ENCODE data around the gene JUNB. TPM values are rescaled to one million over a fixed set of nuclear protein-coding genes. Genes with fewer than 3 reads are reported as not detected.

Gene JUNB
- total RNA-seq, 2 experiments from 2014 or later = 292 to 299 TPM

- H3K4me3 Mint-ChIP-seq = peak overlapping the region; percentile 2
- no peaks in the 10 kb centered on the region for H3K9me3 Mint-ChIP-seq
- ATAC-seq (no peak), DNase-seq (peak; percentile 35)
- H3K27me3 Mint-ChIP-seq = peaks cover 65% of the 10 kb centered on the region
- intact Hi-C loops (cut with micrococcal nuclease) = no loop called here
- CTCF ChIA-PET = no interaction called here
- POLR2A ChIA-PET = no interaction called here
- TF ChIP-seq, protein P1, sequence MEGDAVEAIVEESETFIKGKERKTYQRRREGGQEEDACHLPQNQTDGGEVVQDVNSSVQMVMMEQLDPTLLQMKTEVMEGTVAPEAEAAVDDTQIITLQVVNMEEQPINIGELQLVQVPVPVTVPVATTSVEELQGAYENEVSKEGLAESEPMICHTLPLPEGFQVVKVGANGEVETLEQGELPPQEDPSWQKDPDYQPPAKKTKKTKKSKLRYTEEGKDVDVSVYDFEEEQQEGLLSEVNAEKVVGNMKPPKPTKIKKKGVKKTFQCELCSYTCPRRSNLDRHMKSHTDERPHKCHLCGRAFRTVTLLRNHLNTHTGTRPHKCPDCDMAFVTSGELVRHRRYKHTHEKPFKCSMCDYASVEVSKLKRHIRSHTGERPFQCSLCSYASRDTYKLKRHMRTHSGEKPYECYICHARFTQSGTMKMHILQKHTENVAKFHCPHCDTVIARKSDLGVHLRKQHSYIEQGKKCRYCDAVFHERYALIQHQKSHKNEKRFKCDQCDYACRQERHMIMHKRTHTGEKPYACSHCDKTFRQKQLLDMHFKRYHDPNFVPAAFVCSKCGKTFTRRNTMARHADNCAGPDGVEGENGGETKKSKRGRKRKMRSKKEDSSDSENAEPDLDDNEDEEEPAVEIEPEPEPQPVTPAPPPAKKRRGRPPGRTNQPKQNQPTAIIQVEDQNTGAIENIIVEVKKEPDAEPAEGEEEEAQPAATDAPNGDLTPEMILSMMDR (IDR thresholded peaks at IDR 0.05) = no peak
- H3K36me3 Mint-ChIP-seq (ENCODE audit: low read depth) = no peaks in the 10 kb centered on the region
- H3K4me1 Mint-ChIP-seq (ENCODE audit: low read depth) = peaks cover 28% of the 10 kb centered on the region
- H3K27ac Mint-ChIP-seq = no peak overlapping the region
These were observed 49.8 kb downstream of the JUNB start for GRCh38 chr19:12841094-12841493.

- ChIA-PET POLR2A (no interaction called here), CTCF (no interaction called here)
- Mint-ChIP-seq H3K4me3 (no peak overlapping the region), H3K36me3 (ENCODE audit: low read depth) (no peaks in the 10 kb centered on the region), H3K27ac (no peak overlapping the region), H3K9me3 (no peaks in the 10 kb centered on the region), H3K27me3 (peaks cover 60% of the 10 kb centered on the region), H3K4me1 (ENCODE audit: low read depth) (peaks cover 23% of the 10 kb centered on the region)
- ATAC-seq (no peak), DNase-seq (no peak)
- TF ChIP-seq, protein P1 (IDR thresholded peaks at IDR 0.05) = no peak
- intact Hi-C loops (cut with micrococcal nuclease) = no loop called here
These were observed 51.2 kb downstream of the JUNB start for GRCh38 chr19:12842511-12842910.

Small RNA genes within 50 kb of the gene (microRNA-seq; reads per million reads assigned to microRNA genes)
- not detected for gene MIR5684 (ENCODE audit: borderline microRNAs expressed, borderline replicate concordance)

Other genes starting within 250 kb of the JUNB start
- 1 to 10 TPM; 6.2 to 7.4 TPM for gene ZNF564, start 240.0 kb upstream of the JUNB start, total RNA-seq
- gene ZNF490, start 180.7 kb upstream of the JUNB start, total RNA-seq = 1 to 10 TPM; 6.8 to 9.3 TPM
- 10 to 100 TPM; 15.1 to 16.7 TPM for gene ZNF791, start 180.6 kb upstream of the JUNB start, total RNA-seq
- gene MAN2B1, start 124.7 kb upstream of the JUNB start, total RNA-seq = 100 to 1,000 TPM; 127 to 135 TPM
- gene WDR83, start 124.7 kb upstream of the JUNB start, total RNA-seq = 10 to 100 TPM; 17.5 to 23.2 TPM
- 100 to 1,000 TPM; 113 TPM for gene DHPS, start 109.6 kb upstream of the JUNB start, total RNA-seq
- not detected for gene GNG14, start 103.5 kb upstream of the JUNB start, total RNA-seq
- 10 to 100 TPM in 1 of 2 experiments, 1 to 10 TPM in 1; 9.9 to 10.8 TPM for gene FBXW9, start 94.9 kb upstream of the JUNB start, total RNA-seq
- gene TNPO2, start 67.6 kb upstream of the JUNB start, total RNA-seq = 10 to 100 TPM; 90.7 to 94.5 TPM
- gene TRIR, start 56.8 kb upstream of the JUNB start, total RNA-seq = 100 to 1,000 TPM; 154 to 169 TPM
- gene GET3, start 54.0 kb upstream of the JUNB start, total RNA-seq = 10 to 100 TPM; 50.7 to 52.2 TPM
- not detected for gene BEST2, start 39.7 kb upstream of the JUNB start, total RNA-seq
- gene HOOK2, start 15.9 kb upstream of the JUNB start, total RNA-seq = 10 to 100 TPM; 17.3 to 18.4 TPM
- 100 to 1,000 TPM; 251 to 262 TPM for gene PRDX2, start 10.3 kb downstream of the JUNB start, total RNA-seq
- gene THSD8, start 10.6 kb downstream of the JUNB start, total RNA-seq = 10 to 100 TPM; 31.1 to 36.2 TPM
- 10 to 100 TPM; 40.3 to 44.1 TPM for gene RNASEH2A, start 15.1 kb downstream of the JUNB start, total RNA-seq
- gene RTBDN, start 43.1 kb downstream of the JUNB start, total RNA-seq = not detected
- gene MAST1, start 47.0 kb downstream of the JUNB start, total RNA-seq = 1 to 10 TPM; 2.4 to 3.0 TPM
- 10 to 100 TPM; 22.3 to 26.1 TPM for gene DNASE2, start 90.0 kb downstream of the JUNB start, total RNA-seq
- under 1 TPM; 0.32 to 0.38 TPM for gene KLF1, start 95.7 kb downstream of the JUNB start, total RNA-seq
- 10 to 100 TPM; 37.5 to 43.8 TPM for gene GCDH, start 99.7 kb downstream of the JUNB start, total RNA-seq
- gene SYCE2, start 127.8 kb downstream of the JUNB start, total RNA-seq = 1 to 10 TPM; 3.0 to 4.4 TPM
- gene FARSA, start 142.2 kb downstream of the JUNB start, total RNA-seq = 100 to 1,000 TPM; 128 to 138 TPM
- gene CALR, start 147.1 kb downstream of the JUNB start, total RNA-seq = 100 to 1,000 TPM; 535 to 563 TPM
- 100 to 1,000 TPM; 189 to 190 TPM for gene RAD23A, start 154.4 kb downstream of the JUNB start, total RNA-seq
- gene GADD45GIP1, start 165.7 kb downstream of the JUNB start, total RNA-seq = 10 to 100 TPM; 32.6 to 36.0 TPM
- gene DAND5, start 178.1 kb downstream of the JUNB start, total RNA-seq = not detected
- 1 to 10 TPM; 4.7 to 5.0 TPM for gene NFIX, start 204.0 kb downstream of the JUNB start, total RNA-seq